Stimulated activated CD8-positive, alpha-beta memory T cell treated with anti-CD3 and anti-CD28 coated beads, Interleukin-4, amount 100 ng/mL, for 48 hours (primary cell): ENCODE measurements around the gene TPM1.
A peak's percentile ranks its signal among the peaks of the same experiment; 100 is the strongest.
"Not testable (repeated sequence)": the region's sequence is repeated elsewhere in the genome, so short reads cannot be mapped to it uniquely, and the experiment has no call there.

Experiments
- DNase-seq: peaks from one replicate; pipeline ENCODE4 v3.0.0-alpha.2; 2020

Gene TPM1

GRCh38 chr15:63041974-63042876, at the start of gene TPM1:
TSS of gene TPM1 (plus strand) at chr15:63042747. CDS start at chr15:63042830, 83 bp downstream.
- peak; percentile 28 for DNase-seq

GRCh38 chr15:62993066-62993465, 49.5 kb upstream of the TPM1 start:
- no peak for DNase-seq

GRCh38 chr15:62993632-62994031, 48.9 kb upstream of the TPM1 start:
- not testable (repeated sequence) for DNase-seq

- no peak for DNase-seq
These were observed 48.1 kb upstream of the TPM1 start for GRCh38 chr15:62994439-62994838.

- no peak for DNase-seq
These were observed 47.4 kb upstream of the TPM1 start for GRCh38 chr15:62994975-62995681.

- no peak for DNase-seq
These were observed 45.1 kb upstream of the TPM1 start for GRCh38 chr15:62997441-62997840.

- no peak for DNase-seq
These were observed 44.2 kb upstream of the TPM1 start for GRCh38 chr15:62998262-62998890.

DNA sequence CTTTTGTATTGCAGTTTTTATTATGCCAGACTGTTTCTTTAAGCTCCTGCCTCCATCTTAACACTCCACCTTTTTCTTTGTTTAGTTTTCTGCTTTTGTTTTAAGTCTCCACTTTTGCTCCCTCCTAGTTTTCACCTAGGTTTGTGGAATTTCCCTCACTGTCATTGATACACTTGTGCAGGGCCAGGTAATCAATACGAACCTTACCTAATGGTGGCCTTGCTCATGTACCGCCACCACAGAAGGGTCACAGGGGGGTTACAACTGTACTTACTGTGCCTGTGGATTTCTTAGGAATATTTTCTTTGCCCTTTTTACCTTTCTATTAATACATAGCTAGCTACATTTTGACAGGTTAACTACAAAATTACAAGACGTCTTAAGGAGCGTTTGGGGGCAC, 43.4 kb upstream of the TPM1 start:
- no peak for DNase-seq

- no peak for DNase-seq
These were observed 42.5 kb upstream of the TPM1 start for GRCh38 chr15:62999923-63000561.

DNA sequence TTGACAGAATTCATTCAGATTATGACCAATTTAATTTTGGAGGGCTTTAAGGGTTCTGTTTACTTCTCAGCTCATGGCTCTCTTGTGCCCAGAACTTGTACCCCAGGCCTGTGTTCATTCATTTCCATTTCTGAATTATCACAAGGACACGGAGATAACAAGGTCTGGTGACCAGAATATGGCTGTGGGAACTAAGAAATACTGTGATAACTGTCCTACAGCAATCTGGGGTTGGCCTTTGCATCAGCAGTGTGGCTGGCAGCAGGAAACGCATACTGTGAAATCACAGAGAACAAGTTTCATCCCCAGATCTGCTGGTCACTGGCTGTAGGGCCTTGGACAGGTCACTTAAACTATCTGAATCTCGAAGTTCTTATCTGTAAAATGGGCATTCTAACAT, 41.8 kb upstream of the TPM1 start:
- DNase-seq = no peak

DNA sequence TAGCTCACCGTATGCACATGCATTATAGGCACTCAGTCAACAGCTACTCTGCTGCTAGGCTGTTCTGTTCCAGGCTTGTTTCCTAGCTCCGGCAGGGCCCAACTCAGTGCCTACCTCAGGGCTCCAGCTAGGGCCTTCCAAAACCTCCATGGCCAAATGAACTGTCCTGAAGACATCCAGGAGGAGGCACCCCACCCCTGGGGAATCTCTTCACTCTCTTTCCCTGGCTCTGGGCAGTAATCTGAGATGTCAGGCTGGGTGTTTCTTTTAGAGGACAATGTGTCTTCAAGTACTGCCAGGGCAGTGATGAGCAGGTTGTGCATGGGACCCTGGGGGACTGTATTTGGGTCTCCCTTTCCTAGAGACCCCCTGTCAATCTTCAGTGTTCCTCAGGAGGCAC, 38.3 kb upstream of the TPM1 start:
- DNase-seq = no peak

- DNase-seq = no peak
These were observed 36.3 kb upstream of the TPM1 start for GRCh38 chr15:63006032-63006878.

- no peak for DNase-seq
These were observed 34.1 kb upstream of the TPM1 start for GRCh38 chr15:63008333-63009049.

GRCh38 chr15:63010386-63010785, 32.2 kb upstream of the TPM1 start:
- no peak for DNase-seq

GRCh38 chr15:63010920-63011693, 31.4 kb upstream of the TPM1 start:
- DNase-seq = no peak

DNA sequence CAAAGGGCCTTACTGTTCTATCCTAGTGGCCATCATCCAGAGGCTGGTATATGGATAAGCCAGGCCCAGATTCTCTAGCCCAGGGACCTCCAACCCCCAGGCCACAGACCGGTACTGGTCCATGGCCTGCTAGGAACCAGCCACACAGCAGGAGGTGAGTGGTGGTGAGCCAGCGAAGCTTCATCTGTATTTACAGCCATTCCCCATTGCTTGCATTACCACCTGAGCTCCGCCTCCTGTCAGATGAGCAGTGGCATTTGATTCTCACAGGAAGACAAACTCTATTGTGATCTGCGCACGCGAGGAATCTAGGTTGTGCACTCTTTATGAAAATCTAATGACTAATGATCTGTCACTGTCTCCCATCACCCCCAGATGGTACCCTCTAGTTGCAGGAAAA, 30.1 kb upstream of the TPM1 start:
- DNase-seq = no peak

GRCh38 chr15:63013052-63013808, 29.3 kb upstream of the TPM1 start:
- DNase-seq = no peak

DNA sequence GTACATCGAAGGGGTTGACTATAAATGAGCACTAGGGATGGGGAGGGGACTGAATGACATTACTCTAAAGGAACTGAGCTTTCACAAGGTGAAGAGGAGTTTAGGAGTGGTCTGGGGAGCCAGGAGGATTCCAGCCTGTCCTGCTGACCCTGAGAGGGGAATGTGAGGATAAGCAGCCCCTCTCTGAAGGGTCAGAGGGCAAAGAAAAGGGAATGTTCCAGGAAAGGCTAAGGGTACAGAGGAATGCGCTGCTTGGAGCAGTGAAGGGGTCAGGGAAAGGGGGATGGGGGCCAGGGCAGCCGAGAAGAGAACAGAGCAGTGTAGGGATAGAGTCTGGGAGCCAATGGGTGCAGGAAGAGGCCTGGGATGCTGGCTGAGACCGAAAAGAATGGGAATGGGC, 28.0 kb upstream of the TPM1 start:
- DNase-seq = no peak

DNA sequence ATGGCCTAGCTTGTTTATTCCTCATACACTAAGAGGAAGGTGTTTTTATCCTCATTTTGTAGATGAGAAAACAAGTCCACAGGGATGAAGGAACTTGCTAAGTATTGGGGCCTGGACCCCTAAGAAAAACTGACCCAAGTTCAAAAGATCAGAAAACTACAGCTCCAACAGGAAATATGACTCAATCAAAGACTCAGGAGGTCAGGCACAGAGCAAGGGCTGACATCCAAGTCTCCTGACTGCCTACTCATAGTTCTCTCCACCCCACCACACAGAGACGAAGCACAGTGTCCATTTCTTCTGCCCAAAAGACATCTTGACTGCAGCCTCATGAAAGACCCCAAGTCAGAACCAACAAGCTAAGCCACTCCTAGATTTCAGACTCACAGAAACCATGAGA, 26.9 kb upstream of the TPM1 start:
- no peak for DNase-seq

DNA sequence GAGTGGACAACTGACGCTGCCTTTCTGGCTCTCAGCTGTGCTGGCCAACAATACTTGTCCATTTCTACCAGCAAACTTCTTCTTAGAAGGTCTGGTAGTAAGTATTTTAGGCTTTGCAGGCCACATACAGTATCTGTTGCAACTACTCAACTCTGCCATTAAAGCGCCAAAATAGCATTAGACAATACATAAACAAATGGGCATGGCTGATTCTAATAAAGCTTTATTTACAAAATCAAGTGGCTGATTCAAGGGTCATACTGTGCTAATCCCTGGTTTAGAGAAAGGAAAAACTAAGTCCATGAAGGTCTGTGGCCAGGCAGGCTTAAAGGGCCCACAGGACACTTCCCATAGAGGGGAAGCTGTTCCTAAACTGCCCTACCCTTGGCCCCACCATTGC, 26.3 kb upstream of the TPM1 start:
- DNase-seq = no peak
